Measurements from ENCODE around the gene PITRM1. TPM values are rescaled to one million over a fixed set of nuclear protein-coding genes. Genes with fewer than 3 reads are reported as not detected.

PITRM1 gene
- total and polyA plus RNA-seq, 2 donors = 46.6 to 61.2 TPM

DNA sequence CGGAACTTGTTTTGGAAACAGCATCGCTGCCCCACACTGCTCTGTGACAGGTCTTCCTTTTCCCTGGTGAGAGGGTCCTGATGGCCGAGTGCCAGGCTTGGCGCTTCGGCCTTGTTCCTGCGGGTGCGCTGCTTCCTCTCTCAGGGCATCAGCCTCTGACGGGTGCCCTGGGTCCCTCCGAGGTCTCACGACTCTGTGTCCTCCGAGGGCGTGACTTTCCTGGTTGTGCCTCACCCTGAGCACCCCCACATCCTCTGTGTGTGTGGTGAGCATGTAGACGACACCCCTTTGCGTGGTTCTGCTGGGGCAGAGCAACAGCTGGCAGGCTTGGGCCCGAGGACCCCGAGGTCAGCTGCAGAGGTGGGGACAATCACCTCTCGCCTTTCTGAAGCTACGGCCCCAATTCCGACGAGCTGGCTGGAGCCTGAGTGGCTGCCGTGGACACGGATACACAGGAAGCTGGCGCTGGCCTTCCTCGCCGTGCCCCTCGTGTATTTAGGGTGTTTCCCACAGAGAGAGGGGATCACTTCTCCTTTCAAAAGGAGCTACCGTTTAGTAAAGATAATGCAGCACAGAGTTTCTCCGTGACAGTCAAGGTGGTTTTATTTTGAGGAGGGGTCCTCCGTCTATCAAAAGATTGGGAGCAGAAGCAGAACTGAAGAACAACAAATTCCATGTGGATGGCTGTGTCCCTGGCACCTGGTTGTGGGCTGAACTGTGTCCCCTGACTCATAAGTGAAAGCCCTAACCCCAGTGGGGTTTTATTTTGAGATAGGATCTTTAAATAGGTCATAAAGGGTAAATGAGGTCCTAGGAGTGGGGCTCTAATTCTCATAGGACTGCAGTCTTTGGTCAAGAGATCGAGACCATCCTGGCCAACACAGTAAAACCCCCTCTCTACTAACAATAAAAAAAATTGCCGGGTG is 36.2 kb upstream of the PITRM1 start:
- no peaks in the 10 kb centered on the region for H3K36me3 ChIP-seq (ENCODE audit: insufficient read depth)
- no peak overlapping the region for H3K4me3 ChIP-seq (ENCODE audit: low read depth, low read length)
- DNase-seq (ENCODE audit: extremely low spot score) = no peak
- no peaks in the 10 kb centered on the region for H3K4me1 ChIP-seq (ENCODE audit: insufficient read depth)
- H3K27ac ChIP-seq (ENCODE audit: low read depth) = no peak overlapping the region
- WGBS = 84% methylated on average over 31 of the region's 31 CpGs

DNA sequence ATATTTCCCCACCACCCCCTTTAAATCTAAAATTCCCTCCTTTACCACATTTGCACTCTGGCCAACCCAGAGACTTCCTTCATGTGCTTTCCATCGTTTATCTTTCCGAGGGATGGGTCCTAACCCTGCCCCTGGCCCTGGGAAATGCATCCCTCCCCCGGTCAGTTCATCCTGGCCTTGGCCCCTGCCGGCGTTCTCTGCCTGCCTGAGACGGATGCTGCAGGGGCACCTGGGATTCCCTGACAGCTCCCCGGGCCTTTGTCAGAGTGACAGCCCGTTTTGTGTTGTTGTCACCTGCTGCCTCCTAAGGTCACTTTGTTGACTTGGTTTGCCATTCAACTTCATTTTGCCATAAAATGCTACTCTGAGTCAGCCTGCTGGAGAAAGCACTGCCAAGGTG is 34.8 kb upstream of the PITRM1 start:
- Histone ChIP-seq H3K4me1 (ENCODE audit: insufficient read depth) (no peaks in the 10 kb centered on the region), H3K4me3 (ENCODE audit: low read depth, low read length) (no peak overlapping the region), H3K36me3 (ENCODE audit: insufficient read depth) (no peaks in the 10 kb centered on the region), H3K27ac (ENCODE audit: low read depth) (no peak overlapping the region)
- WGBS = 83% methylated on average over 8 of the region's 8 CpGs
- DNase-seq (ENCODE audit: extremely low spot score) = no peak

DNA sequence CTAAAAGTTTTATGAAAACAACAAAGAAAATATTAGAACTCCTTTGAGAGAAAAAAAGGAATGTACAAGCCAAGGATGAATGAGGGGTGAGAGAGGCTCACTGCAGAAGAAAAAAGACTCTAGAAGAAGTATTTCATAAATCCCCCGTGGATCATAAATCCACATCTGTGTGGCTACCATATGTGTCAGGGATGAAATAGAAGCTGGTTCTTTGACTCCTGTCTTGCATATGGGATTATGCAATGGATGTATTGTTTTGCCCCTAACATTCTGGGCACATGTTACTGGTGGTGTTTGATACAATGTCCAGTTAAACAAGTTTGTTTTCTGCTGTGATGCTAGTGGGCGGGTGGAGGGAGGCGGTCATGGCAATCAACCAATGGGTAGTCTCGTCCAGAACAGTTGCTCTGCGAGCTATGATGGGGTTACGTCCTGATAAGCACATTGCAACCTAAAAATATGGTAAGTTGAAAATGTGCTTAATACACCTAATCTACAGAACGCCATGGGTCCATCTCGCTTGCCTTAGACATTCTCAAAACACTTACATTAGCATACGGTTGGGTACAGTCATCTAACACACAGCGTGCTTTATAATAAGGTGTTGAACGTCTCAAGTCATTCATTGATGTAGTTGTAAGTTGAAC is 34.1 kb upstream of the PITRM1 start:
- H3K4me3 ChIP-seq (ENCODE audit: low read depth, low read length) = no peak overlapping the region
- no peaks in the 10 kb centered on the region for H3K4me1 ChIP-seq (ENCODE audit: insufficient read depth)
- WGBS = 82% methylated on average over 11 of the region's 11 CpGs
- no peak for DNase-seq (ENCODE audit: extremely low spot score)
- H3K27ac ChIP-seq (ENCODE audit: low read depth) = no peak overlapping the region
- H3K36me3 ChIP-seq (ENCODE audit: insufficient read depth) = no peaks in the 10 kb centered on the region

DNA sequence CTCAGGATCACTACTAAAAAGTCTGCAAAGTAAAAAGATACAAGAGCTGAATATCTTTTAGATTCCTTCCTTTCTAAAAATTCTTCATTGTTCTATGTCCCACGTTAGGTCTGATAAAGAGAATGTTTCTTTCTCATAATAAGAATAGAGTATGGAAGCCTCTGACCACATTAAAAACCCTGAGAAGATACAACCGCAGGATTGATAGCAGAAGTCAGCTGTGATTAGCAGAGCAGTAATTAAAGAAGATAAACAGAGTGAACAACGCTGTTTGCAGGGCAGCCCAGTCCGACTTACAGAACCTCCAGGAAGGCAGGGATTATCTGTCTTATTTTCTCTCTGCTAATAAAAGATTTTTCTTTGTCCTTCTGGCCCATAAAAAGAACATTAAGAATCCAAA is 31.4 kb upstream of the PITRM1 start:
- Histone ChIP-seq H3K4me1 (ENCODE audit: insufficient read depth) (no peaks in the 10 kb centered on the region), H3K36me3 (ENCODE audit: insufficient read depth) (no peaks in the 10 kb centered on the region), H3K4me3 (ENCODE audit: low read depth, low read length) (no peak overlapping the region), H3K27ac (ENCODE audit: low read depth) (no peak overlapping the region)
- WGBS = 48% methylated on average over 4 of the region's 4 CpGs
- DNase-seq (ENCODE audit: extremely low spot score) = no peak

DNA sequence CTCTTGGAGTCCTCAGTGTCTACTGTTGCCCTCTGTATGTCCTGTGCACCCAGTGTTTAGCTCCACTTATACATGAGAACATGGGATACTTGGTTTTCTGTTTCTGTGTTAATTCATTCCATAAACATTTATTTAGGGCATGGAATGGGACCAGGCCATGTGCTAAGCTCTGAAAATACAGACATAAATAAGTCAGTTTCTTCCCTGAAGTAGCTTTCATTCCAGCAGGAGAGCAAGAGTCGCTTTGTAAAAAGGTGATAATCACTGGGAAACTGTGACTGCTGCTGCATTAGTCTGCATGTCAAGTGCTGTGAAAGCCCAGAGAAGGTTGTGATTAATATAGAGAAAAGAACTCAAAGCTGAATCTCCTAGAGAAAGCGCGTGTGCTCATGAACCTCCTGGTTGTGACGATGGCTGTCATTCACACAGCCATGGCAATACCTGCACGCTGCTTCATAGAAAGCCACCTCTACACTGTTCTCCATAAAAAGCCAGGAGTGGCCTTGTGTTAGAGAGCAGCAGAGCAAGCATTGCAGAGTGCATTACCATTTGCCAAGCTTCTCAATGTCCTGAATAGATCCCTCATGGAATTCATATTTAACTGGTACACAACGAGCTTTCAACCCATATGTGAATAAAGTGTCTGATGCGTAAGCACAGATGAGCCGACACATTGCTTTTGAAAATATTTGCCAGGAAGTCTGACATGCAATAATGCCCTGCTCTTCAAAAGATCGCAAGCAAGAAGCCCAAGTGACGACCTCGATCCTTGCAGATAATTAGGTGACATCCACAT is 30.6 kb upstream of the PITRM1 start:
- no peaks in the 10 kb centered on the region for H3K36me3 ChIP-seq (ENCODE audit: insufficient read depth)
- no peaks in the 10 kb centered on the region for H3K4me1 ChIP-seq (ENCODE audit: insufficient read depth)
- no peak overlapping the region for H3K27ac ChIP-seq (ENCODE audit: low read depth)
- no peak overlapping the region for H3K4me3 ChIP-seq (ENCODE audit: low read depth, low read length)
- WGBS = 85% methylated on average over 11 of the region's 11 CpGs
- no peak for DNase-seq (ENCODE audit: extremely low spot score)

DNA sequence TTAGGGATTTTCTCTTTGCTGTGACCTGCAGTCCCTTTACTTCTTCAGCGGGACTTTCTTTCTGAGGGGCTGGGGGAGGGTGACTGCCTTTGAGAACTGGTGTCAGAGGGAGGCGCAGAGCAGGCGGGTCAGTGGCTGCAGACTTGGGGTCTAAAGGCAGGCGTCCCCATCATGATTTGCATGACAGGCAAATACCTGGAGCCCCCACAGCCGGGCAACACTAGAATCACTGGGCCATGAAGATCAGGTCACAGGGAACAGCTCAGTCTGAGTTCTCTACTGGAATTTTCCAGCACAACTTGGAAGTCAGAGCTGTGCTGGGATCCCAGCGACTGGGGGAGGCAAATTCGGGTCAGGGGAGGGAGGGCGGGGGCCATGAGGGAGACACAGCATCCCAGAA is 29.2 kb upstream of the PITRM1 start:
- Histone ChIP-seq H3K4me3 (ENCODE audit: low read depth, low read length) (no peak overlapping the region), H3K4me1 (ENCODE audit: insufficient read depth) (no peaks in the 10 kb centered on the region), H3K27ac (ENCODE audit: low read depth) (no peak overlapping the region), H3K36me3 (ENCODE audit: insufficient read depth) (no peaks in the 10 kb centered on the region)
- no peak for DNase-seq (ENCODE audit: extremely low spot score)
- WGBS = 79% methylated on average over 8 of the region's 8 CpGs

DNA sequence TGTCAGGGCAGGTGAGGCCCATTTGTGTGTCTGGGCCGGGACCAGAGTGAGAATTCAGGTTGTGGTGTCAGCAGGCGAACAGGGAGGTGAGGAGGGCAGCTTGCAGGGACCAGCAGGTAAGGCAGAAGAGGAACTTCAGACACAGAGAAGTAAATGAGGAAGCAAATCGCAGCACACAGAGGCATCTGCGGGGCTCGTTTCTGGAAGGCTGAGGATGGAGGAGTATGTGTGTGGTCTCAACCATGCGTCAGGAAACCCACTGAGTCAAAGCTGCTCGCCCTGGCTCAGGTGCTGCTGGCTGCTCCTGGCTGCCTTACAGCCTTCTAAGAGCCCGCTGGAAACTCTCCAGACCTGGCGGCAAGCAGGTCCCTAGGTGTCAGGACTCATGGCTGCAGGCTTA is 26.9 kb upstream of the PITRM1 start:
- Histone ChIP-seq H3K4me3 (ENCODE audit: low read depth, low read length) (no peak overlapping the region), H3K27ac (ENCODE audit: low read depth) (no peak overlapping the region), H3K4me1 (ENCODE audit: insufficient read depth) (no peaks in the 10 kb centered on the region), H3K36me3 (ENCODE audit: insufficient read depth) (no peaks in the 10 kb centered on the region)
- 92% methylated on average over 9 of the region's 9 CpGs for WGBS
- no peak for DNase-seq (ENCODE audit: extremely low spot score)

DNA sequence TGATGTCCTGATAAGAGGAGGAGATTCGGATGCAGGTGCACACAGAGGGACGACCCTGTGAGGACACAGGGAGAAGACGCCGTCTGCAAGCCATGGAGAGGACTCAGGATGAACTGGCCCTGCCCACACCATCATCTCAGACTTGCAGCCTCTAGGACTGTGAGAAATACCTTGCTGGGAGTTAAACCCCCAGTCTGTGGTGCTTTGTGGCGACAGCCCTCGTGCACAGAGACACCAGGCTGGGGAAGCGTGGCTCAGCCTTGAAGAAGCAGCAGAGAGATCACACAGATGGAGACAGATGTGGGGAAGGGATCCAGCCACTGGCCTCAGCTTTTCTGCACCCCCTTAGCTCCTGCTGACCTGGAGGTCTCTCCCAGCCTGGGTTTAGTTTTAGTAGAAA is 26.3 kb upstream of the PITRM1 start:
- WGBS = 96% methylated on average over 7 of the region's 7 CpGs
- no peak for DNase-seq (ENCODE audit: extremely low spot score)
- Histone ChIP-seq H3K36me3 (ENCODE audit: insufficient read depth) (no peaks in the 10 kb centered on the region), H3K4me1 (ENCODE audit: insufficient read depth) (no peaks in the 10 kb centered on the region), H3K27ac (ENCODE audit: low read depth) (no peak overlapping the region), H3K4me3 (ENCODE audit: low read depth, low read length) (no peak overlapping the region)

DNA sequence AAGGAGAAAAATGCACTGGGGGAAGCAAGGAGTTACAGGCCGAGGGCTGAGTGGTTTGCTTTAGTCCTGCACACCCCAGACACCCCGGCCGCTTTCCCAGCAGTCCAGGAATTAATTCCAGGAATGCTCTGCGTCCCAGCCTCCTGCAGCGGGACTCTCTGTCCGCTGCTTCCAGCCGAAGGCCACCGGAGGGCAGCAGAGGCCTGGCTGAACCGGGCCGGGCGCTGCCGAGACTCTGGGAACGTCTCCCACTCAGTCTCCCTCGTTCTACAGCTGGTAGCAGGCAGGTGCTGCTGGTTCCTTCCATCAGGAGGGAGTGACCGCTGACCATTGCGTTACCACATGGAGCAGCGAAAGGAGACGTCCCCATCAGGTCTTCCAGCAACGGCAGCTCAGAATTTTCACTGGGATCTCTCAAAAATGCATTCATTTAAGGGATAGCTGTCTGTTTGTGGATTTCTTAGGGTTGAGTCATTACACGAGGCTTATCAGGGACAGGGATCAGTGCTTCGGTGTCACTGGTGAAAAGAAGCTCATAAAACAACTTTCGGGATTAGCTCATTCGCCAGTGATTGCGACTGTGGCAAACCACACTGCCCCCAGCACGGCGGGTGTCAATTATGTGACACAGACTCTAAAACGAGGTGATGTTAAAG is 24.9 kb upstream of the PITRM1 start:
- Histone ChIP-seq H3K36me3 (ENCODE audit: insufficient read depth) (no peaks in the 10 kb centered on the region), H3K4me3 (ENCODE audit: low read depth, low read length) (no peak overlapping the region), H3K27ac (ENCODE audit: low read depth) (no peak overlapping the region), H3K4me1 (ENCODE audit: insufficient read depth) (no peaks in the 10 kb centered on the region)
- 7% methylated on average over 27 of the region's 27 CpGs for WGBS
- DNase-seq (ENCODE audit: extremely low spot score) = peak; percentile 26

DNA sequence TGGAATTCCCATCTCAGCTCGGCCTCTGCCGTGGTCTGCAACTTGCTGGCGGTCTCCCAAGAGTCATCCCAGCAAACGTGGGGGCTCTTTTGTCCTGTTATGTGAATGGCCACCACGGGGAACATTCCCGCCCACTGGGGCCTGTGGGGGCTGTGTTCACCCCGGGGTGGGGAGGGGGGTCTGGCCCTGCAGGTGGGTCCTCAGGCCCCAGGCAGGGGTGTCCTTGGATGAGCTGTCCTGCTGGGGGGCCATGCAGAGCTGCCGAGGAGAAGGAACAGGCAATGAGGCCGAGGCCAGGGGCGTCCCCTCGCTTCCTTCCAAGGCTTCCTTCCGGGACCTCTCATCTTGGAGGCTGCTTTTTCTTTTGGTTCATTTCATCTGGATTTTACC is 24.4 kb upstream of the PITRM1 start:
- Histone ChIP-seq H3K4me3 (ENCODE audit: low read depth, low read length) (no peak overlapping the region), H3K4me1 (ENCODE audit: insufficient read depth) (no peaks in the 10 kb centered on the region), H3K36me3 (ENCODE audit: insufficient read depth) (no peaks in the 10 kb centered on the region), H3K27ac (ENCODE audit: low read depth) (no peak overlapping the region)
- 48% methylated on average over 12 of the region's 12 CpGs for WGBS
- no peak for DNase-seq (ENCODE audit: extremely low spot score)

DNA sequence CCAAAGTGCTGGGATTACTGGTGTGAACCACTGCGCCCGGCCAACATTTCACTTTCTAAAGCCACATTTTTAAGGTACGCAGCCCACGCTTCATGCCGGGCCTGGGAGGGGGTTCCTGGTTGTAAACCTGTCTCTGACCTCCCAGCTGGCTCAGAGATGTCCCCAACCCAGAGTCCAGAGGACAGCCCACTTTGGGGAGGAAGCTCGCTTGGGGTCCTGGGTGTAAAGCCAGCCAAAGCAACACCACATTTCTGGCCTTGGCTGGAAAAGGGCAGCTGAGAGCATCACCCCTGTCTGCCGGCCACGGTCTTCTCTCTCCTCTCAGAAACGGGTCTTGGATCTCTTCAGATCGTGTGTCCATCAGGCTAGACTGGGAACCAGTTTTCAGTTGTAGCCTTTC is 23.9 kb upstream of the PITRM1 start:
- H3K4me3 ChIP-seq (ENCODE audit: low read depth, low read length) = no peak overlapping the region
- no peak overlapping the region for H3K27ac ChIP-seq (ENCODE audit: low read depth)
- DNase-seq (ENCODE audit: extremely low spot score) = no peak
- no peaks in the 10 kb centered on the region for H3K36me3 ChIP-seq (ENCODE audit: insufficient read depth)
- no peaks in the 10 kb centered on the region for H3K4me1 ChIP-seq (ENCODE audit: insufficient read depth)
- 92% methylated on average over 10 of the region's 10 CpGs for WGBS

DNA sequence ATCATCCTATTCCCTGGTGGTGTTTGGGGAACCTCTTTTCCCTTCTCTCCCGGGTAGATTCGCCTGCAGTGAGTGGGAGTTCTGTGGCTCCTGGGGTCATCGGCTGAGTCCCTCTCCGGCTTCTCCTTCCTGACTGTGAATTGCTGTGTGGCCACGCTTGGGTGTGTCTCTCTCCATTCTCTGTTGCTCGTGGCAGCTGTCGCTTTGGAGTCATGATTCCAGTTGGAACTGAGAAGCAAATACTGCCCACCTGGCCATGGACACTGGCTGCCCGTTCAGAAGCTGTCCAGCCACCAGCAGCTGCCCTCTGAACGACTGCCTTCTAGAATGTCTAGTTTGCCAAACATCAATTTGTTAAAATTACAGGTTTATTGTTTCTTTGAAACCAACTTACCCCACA is 23.1 kb upstream of the PITRM1 start:
- H3K36me3 ChIP-seq (ENCODE audit: insufficient read depth) = no peaks in the 10 kb centered on the region
- WGBS = 96% methylated on average over 9 of the region's 9 CpGs
- no peak for DNase-seq (ENCODE audit: extremely low spot score)
- H3K4me1 ChIP-seq (ENCODE audit: insufficient read depth) = no peaks in the 10 kb centered on the region
- no peak overlapping the region for H3K27ac ChIP-seq (ENCODE audit: low read depth)
- H3K4me3 ChIP-seq (ENCODE audit: low read depth, low read length) = no peak overlapping the region

DNA sequence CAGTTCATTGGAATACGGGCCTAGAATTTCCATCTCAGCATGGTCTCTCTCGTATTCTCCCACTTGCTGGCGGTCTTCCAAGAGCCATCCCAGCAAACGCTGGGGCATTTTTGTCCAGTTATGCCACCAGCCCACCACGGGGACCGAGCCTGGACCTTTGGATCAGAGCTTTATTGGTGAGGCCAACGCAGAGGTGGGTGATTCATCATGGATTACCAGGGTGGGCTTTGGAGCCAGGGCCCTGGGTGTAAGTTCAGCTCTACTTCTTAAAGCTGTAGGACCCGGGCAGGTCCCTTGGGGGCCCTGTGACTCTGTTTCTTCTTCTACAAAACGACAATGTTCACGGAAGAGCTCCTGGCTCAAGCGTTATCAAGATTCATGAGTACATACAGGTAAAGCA is 22.7 kb upstream of the PITRM1 start:
- Histone ChIP-seq H3K36me3 (ENCODE audit: insufficient read depth) (no peaks in the 10 kb centered on the region), H3K4me1 (ENCODE audit: insufficient read depth) (no peaks in the 10 kb centered on the region), H3K4me3 (ENCODE audit: low read depth, low read length) (no peak overlapping the region), H3K27ac (ENCODE audit: low read depth) (no peak overlapping the region)
- 89% methylated on average over 11 of the region's 11 CpGs for WGBS
- no peak for DNase-seq (ENCODE audit: extremely low spot score)
